Fibroblast of skin of abdomen (primary cell): ENCODE data around the gene HDGFL3. TPM values are rescaled to one million over a fixed set of nuclear protein-coding genes. Genes with fewer than 3 reads are reported as not detected.
A peak's percentile ranks its signal among the peaks of the same experiment; 100 is the strongest.
"Not testable (repeated sequence)": the region's sequence is repeated elsewhere in the genome, so short reads cannot be mapped to it uniquely, and the experiment has no call there.

Source experiments
- DNase-seq: peaks from one replicate; pipeline ENCODE4 v3.0.0-alpha.2; 2013
- polyA plus RNA-seq, 2 experiments: library from polyadenylated mRNA; unstranded; fragments of 120-200 nt; gene quantifications; one replicate each; pipeline ENCODE4 v1.2.1, GENCODE V29; 2013; ENCODE audit not compliant: insufficient read length in 2 of 2

Gene HDGFL3
- 68.8 TPM for polyA plus RNA-seq (2013, experiment 1 of 2; ENCODE audit: insufficient read length)
- polyA plus RNA-seq (2013, experiment 2 of 2; ENCODE audit: insufficient read length) = 66.9 TPM

DNA sequence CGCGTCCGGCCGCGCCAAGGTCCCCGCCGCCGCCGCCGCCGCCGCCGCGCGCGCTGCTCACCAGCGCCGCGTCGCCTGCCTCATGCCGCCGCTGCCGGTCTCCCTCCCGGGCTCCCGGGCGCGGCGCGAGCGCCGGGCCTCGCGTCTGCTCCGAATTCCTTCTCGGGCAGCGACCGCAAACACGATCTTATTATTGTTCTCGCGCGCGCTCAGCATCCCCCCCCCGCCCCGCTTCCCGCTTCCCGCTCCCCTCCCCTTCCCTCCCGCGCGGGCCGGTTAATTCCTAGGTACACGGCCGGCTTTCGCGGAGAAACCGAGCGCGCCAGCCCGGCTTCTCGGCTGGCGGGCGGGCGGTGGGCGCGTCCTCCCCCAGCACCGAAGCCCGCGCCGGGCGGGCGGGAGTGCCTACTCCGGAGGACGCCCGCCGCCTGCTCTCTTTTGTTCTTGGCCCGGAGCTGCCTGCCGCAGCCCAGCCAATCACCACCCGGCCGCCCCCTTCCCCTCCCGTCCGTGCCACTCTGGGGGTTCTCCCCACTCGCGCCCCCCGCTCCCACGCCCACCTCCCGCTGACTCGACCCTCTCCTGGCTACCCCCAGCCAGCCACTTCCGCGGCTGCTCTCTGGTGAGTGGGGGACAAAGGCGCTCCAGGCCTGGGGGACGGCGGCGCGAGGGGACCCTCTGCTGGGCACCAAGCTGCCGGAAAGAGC lies at the start of gene HDGFL3:
HDGFL3 (minus strand) TSS at position 164 of the 707 bp plus-strand sequence. CDS start 409 bp downstream, outside the sequence.
- peak; percentile 75 for DNase-seq

DNA sequence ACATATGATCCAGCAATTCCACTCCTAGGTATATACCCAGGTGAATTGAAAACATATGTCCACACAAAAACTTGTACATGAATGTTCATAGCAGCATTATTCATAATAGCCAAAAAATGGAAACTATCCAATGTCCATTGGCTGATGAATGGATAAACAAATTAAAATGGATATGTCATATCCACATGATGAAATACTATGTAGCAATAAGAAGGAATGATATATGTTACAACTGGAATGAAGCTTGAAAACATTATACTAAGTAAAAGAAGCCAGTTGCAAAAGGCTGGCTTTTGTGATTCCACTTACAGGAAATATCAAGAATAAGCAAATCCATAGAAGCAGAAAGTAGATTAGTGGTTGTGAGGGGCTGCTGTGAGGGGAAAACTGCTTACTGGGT lies 43.2 kb upstream of the HDGFL3 start:
- DNase-seq = peak; percentile 58

DNA sequence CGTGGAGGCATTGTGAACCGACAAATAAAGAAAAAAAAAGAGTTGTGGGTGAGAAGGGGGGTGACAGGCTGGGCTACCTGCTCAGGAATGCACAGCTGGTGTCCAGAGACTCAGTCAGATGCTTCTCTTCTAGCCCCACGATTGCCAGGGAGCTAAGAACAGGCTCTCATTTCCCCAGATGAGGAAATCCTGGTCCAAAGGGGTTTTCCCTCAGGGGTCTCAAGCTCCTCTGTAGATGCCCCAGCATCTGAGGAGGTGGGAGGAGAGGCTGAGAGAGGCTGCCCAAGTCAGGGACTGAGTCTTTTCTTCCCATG lies 41.4 kb upstream of the HDGFL3 start:
- no peak for DNase-seq

DNA sequence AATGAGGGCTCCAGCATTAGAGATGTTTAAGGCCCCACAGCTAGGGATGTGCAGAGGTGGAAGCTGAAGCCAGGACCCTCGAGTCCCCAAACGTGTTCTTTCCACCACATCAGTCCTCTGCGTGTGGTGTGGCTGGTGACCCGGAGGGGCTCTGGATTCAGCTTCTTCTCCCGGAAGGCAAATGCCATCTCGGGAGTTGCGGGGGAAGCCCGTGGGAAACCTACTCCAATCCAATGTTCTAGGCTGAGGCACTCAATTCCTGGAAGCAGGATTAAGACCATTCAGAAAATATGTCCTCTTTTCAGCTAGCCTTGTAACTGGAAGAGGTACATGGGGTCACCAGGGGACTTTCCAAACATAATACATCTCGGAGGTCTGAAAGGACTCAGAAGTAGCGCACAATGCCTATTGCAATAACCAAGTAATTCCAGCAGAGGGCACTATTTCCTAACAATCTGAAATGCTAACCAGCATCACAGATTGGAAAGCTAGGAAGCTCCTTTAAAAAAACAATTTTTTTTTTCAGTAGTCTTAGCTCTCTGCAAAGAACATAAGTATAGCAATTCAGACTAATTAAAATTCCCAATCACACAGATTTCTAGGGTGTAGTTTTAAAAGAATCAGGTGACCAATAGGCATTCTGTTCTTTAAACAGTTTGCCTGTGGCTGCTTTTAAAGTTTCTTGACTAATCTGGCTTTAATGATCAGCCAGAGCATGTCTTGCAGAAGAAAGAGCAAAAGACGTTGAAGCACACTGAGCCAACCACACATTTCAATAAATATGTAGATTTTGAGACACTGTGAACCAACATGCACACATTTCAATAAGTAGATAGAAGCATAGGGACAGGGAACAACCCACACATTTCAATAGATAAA lies 40.8 kb upstream of the HDGFL3 start:
- DNase-seq = peak; percentile 64

DNA sequence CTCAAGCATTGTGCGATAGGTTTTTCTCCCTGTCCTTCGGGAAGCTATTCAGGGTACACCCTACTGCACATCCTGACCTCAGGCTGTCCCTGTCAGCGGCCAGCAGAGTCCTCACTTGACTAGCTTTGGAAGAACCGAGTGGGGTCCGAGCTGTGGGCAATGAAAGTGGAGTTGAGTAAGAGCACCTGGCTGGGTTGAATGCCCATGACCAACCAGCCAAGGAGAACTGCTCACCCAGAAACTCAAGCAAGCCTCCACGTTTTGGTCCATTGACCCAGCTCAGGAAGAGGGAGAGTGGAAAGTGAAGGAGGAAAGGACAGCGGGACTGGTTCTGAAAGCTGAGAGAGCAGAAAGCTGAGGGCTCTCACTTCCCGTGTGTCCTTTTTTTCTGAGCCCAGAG lies 36.0 kb upstream of the HDGFL3 start:
- no peak for DNase-seq

DNA sequence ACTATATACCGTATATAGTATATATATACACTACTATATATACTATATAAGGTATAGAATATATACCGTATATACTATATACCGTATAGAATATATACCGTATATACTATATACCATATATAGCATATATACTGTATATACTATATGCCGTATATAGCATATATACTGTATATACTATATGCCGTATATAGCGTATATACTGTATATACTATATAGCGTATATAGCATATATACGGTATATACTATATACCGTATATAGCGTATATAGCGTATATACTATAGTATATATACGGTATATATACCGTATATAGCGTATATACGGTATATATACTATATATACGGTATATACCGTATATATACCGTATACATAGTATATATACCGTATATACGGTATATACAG lies 22.6 kb upstream of the HDGFL3 start:
- DNase-seq = no peak

DNA sequence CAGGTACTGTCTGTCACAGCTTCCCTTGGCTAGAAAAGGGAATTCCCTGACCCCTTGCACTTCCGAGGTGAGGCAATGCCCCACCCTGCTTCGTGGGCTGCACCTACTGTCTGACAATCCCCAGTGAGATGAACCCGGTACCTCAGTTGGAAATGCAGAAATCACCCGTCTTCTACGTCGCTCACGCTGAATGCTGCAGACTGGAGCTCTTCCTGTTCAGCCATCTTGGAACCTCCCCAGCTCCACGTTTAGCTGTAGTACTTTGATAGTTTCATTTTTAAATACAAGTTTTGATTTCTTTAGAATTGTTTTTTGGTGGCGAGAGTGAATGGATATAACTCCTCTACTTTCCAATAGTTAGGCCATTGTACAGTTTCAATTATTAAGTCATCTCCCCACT lies 17.8 kb upstream of the HDGFL3 start:
- DNase-seq = no peak

DNA sequence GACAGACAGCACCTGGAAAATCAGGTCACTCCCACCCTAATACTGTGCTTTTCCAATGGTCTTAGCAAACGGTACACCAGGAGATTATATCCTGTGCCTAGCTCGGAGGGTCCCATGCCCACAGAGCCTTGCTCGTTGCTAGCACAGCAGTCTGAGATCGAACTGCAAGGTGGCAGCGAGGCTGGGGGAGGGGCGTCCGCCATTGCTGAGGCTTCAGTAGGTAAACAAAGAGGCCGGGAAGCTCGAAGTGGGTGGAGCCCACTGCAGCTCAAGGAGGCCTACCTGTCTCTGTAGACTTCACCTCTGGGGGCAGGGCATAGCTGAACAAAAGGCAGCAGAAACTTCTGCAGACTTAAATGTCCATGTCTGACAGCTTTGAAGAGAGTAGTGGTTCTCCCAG lies 14.2 kb upstream of the HDGFL3 start:
- not testable (repeated sequence) for DNase-seq

DNA sequence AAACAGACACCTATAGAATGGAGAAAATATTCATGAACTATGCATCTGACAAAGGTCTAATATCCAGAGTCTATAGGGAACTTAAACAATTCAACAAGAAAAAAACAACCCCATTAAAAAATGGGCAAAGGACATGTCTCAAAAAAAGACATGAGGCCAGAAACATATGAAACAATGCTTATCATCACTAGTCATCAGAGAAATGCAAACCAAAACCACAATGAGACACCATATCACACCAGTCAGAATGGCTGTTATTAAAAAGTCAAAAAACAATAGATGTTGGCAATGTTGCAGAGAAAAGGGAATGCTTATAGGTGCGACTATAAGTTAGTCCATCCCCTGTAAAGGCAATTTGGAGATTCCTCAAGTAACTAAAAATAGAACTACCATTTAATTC lies 11.4 kb upstream of the HDGFL3 start:
- no peak for DNase-seq

DNA sequence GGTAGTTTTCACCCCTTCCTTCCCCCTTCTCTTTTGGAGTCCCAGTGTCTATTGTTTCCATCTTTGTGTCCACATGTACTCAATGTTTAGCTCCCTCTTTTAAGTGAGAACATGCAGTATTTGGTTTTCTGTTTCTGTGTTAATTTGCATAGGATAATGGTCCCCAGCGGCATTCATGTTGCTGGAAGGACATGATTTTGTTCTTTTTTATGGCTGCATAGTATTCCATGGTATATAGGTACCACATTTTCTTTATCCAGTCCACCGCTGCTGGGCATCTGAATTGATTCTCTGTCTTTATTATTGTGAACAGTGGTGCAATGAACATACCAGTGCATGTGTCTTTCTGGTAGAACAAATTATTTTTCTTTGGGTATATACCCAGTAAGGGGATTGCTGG lies 7.7 kb upstream of the HDGFL3 start:
- DNase-seq = no peak

DNA sequence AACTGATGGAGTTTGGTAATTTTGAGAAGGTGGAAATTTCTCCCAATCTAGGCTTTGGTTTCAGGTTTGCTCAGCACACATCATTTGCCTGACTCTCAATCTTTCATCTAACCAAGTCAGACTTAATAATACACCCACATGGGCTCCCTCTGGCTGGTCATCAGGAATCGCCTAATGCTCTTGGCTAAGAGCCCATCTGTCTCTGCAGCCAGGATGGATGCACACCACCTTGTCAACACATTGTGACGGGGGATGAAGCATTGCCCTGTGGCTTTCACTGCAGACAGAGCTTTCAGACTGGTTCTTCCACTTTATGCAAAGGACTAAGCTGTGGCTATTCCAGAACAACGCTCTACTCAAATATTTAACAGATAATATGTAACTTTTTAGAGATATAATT lies 3.0 kb upstream of the HDGFL3 start:
- DNase-seq = peak; percentile 96

DNA sequence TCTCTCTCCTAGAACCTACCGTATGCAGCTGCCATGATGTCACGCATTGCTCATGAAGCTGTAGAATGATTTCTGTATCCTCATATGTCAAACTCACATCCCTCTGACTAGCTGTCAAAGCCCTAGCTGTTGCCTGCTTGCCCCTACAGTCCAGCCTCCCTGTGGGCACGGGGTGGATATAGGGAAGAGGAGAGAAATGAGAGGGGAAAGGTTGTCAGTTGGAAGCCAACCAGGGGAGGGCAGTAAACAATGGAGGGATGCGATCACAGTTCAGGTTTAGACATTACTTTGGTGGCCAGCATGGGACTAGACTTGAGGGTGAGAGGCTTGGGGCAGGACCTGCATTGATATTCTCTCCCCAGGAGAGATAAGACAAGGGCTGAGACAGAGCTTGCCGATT lies 1.7 kb upstream of the HDGFL3 start:
- DNase-seq = no peak

DNA sequence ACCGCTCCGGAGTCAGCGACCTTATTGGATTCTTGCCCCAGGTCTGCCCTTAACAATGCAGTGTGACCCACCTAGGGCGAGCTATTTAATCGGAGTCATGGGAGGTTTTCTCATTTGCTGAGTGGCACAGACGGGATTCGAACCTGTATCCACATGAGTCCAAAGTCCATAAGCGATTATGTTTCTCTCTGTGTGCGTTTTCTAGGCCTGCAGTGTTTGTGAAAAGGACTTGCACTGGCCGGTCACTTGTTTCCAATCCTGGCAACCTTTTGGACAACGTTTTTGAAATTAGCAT lies 691 bp upstream of the HDGFL3 start:
- peak; percentile 10 for DNase-seq

DNA sequence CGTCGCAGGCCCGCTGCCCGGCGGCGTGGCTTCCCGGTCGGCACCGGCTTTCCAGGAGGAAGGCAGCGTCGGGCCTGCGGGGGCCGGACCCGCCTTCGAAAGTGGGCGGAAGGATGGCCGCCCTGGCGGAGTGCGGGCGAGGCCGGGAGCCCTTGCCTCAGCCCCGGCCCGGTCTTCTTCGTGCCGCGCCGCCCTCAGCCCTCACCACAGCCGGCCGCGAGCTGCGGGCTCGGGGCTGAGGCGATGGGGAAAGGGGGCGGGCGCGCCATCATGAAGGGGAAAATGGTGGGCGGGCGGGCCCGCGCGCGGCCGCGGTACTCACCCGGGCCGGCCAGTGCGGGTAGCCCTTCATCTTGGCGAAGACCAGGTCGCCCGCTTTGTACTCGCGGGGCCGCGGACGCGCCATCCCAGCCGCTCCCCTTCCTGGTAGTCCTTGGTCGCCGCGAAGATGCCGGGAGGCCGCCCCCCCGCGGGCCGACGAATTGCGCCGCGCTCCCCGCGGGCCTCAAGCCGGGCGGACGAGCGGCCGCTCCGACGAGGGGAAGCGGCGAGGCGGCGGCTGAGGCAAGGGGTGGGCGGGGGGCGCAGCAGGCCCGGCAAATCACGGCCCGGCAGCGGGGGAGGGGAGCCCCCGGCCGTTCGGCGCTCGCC lies 489 bp downstream of the HDGFL3 start:
- no peak for DNase-seq

DNA sequence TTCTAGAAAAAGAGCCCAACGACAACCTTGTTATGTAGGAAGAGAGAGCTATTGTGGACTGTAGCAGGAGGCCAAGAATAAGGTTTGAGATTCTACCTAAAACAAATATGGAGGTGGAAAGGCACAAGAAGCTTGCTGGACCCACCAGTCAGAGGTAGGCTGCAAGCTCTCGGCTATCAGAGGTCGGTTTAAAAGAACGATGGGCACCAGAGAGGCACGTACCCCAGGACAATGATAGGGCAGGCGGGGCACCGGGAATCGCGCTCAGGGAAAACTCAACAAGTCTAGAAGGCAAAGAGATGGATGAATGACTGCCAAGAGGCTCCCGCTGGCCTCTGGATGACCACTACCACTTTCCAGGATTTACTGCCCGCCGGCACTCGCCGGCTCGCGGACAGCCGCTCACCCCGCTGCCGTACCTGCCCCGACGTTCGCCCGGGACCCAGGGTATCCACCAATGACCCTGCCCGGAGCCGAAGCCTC lies 1.1 kb downstream of the HDGFL3 start:
- DNase-seq = no peak

DNA sequence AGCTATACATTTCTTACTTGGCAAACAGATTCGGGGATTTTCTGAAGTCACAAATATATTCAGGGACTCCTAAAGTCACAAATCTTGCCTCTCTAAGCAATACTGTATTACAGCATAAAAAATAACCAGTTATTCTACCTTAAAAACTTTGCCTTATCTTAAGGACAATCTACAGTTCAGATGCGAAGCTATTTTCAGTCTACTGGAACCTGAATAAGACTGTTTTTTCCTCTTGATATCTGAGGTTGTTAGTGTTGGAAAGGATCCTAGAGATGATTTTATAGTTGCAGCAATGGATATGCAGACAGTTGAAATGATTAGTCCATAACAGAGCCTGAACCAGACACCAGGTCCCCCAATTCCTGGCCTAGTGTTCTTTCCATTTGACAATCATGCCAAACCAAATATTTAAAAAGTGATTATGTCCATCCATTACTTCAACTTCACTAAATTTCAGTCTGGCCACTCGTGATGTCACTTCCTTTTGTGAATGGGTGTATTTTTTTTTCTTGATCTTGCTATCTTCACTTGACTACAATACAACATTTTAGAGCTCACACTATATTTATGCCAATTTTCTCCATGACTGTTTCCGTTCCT lies 1.8 kb downstream of the HDGFL3 start:
- peak; percentile 74 for DNase-seq

DNA sequence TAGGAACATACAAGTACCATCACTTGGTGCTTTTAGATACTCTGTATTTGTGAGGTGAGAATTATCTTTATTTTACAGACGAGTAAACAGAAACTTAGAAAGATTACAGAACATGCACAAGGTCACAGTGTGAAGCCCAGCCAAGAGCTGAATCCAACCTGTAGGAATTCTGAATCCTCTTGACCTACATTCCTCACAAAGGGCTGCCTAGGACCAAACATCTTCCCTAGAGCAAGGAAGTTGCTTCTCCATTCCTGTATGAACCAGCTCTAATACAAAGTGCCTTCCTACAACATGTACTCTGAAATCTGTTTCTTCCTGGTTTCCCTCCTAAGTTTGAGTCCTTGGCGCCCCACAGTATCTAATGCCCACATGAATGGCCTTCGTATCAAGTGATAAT lies 2.9 kb downstream of the HDGFL3 start:
- DNase-seq = no peak

DNA sequence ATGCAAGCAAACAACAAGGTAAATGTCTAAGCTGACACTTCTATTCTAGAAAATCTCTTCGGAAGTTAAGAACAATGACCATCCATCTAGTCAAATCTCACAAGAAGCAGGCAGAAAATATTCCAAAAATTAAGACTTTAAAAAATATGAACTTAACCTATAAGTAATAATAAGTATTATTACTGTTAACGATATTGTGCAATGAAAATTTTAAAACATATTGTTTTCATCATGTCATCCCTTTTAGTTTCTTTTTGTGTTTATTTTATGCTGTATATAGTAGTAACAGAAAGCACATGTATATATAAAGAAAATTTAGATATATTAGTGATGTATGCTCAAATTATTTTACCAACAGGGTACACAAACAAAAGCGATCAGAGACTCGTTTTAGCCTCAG lies 4.1 kb downstream of the HDGFL3 start:
- DNase-seq = no peak

DNA sequence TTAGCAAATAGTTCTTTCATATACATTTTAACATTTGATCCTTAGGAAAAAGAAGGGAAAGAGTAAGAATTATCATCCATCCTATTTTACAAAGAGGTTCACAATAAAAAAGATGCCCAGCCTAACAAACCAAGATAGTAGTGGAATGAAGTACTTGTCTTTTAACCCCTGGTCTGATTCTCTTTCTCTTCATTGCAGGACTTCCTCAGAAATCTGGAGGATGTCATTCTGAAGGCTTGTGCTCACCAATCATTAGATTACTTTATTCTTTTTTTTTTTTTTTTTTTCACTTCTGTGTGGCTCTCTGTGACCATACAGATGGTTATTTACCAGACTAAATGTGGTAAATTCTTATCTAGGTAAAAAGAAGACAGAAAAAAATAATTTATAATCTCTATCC lies 7.0 kb downstream of the HDGFL3 start:
- peak; percentile 19 for DNase-seq

DNA sequence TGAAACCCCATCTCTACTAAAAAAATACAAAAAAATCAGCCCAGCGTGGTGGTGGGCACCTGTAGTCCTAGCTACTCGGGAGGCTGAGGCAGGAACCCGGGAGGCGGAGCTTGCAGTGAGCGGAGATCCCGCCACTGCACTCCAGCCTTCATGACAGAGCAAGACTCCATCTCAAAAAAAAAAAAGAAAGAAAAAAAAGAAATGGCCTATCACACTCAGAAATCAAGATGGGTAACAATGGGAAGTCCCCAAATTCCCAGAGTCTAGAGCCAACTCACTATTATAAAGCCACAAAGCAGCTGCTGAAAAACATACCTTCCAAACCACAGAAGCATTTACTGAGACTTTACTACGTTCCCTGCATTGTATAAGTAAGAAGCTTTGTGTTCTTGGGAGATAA lies 7.5 kb downstream of the HDGFL3 start:
- peak; percentile 70 for DNase-seq

DNA sequence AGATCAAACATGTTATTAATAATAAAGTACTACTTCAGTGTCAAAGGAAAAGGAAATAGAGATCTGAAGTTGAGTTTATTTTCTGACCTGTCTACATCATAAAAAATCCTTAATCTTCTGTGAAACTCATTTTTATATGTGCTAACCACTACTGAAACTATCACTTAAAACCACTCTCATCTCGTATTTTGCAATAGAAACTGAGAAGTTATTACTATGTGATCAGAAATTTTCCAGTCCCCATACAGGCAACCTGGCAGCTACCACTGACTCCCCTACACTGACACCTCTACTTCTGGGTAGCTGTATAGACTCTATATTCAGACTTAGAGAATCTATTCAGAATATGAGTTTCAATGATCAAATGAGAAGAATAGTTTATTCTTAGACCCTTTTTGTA lies 8.3 kb downstream of the HDGFL3 start:
- no peak for DNase-seq

DNA sequence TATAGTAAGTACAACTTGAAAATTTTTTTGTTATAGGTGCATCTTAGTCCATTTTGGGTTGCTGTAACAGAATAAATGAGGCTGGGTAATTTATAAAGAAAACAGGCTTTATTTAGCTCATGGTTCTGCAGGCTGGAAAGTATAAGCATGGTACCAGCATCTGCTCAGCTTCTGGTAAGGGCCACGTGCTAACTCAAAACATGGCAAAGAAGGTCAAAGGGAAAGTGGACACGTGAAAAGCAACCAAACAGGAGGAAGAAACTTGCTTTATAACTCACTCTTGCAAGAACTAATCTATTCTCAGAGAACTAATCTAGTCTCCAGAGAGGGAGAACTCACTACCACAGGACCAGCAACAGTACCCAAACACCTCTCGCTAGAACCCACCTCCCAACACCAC lies 9.1 kb downstream of the HDGFL3 start:
- DNase-seq = no peak

DNA sequence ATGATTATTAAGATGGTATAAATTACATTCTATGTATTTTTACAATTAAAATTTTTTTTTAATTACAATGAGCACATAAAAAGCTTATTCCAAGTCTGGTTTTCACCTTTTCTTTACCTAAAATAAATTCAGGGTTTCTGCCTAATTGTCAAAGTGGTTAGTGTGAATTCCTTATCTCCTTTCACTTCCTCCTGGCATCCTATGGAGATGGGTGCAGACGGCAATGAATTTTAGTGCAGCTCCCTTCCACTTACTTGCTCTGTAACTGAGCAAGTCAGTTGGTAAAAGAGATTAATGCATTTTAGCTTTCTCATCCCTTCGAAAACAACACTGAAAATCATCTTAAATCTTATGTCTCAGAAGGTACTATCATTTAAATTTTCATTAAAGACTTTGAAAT lies 13.1 kb downstream of the HDGFL3 start:
- DNase-seq = no peak
